Measurements from ENCODE around the gene GLRA1.
"Not testable (repeated sequence)": the region's sequence is repeated elsewhere in the genome, so short reads cannot be mapped to it uniquely, and the experiment has no call there.

The GLRA1 gene

DNA sequence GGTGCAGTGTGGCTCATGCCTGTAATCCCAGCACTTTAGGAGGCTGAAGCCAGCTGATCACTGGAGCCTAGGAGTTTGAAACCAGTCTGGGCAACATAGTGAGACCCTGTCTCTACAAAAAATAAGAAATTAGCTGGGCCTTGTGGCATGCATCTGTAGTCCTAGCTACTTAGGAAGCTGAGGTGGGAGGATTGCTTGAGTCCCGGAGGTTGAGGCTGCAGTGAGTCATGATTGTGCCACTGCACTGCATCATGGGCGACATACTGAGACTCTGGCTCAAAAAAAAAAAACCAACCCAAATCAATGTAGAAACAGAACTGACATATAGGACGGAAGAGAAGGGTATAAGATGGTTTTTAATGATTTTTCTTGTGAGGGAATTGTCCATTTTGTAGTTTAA lies 125.2 kb downstream of the GLRA1 start:
- no peak for DNase-seq (ENCODE audit: extremely low read depth, low read depth)
- TF ChIP-seq, protein P1, sequence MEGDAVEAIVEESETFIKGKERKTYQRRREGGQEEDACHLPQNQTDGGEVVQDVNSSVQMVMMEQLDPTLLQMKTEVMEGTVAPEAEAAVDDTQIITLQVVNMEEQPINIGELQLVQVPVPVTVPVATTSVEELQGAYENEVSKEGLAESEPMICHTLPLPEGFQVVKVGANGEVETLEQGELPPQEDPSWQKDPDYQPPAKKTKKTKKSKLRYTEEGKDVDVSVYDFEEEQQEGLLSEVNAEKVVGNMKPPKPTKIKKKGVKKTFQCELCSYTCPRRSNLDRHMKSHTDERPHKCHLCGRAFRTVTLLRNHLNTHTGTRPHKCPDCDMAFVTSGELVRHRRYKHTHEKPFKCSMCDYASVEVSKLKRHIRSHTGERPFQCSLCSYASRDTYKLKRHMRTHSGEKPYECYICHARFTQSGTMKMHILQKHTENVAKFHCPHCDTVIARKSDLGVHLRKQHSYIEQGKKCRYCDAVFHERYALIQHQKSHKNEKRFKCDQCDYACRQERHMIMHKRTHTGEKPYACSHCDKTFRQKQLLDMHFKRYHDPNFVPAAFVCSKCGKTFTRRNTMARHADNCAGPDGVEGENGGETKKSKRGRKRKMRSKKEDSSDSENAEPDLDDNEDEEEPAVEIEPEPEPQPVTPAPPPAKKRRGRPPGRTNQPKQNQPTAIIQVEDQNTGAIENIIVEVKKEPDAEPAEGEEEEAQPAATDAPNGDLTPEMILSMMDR (IDR thresholded peaks at IDR 0.05; ENCODE audit: low read depth, low read length): no peak

DNA sequence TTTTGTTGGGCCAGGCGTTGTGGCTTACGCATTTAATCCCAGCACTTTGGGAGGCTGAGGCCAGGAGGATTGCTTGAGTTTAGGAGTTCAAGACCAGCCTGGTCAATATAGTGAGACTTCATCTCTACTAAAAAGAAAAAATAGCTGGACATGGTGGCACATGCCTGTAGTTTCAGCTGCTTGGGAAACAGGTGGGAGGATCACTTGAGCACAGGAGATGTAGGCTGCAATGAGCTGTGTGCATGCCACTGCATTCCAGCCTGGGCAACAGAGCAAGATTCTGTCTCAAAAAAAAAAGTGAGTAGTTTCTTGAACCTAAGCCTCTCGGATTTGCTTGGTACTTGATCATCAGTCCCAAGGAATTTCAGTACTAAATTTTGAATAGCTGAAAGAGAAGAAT lies 126.0 kb downstream of the GLRA1 start:
- TF ChIP-seq, protein P1 (IDR thresholded peaks at IDR 0.05; ENCODE audit: low read depth, low read length): no peak
- no peak for DNase-seq (ENCODE audit: extremely low read depth, low read depth)

DNA sequence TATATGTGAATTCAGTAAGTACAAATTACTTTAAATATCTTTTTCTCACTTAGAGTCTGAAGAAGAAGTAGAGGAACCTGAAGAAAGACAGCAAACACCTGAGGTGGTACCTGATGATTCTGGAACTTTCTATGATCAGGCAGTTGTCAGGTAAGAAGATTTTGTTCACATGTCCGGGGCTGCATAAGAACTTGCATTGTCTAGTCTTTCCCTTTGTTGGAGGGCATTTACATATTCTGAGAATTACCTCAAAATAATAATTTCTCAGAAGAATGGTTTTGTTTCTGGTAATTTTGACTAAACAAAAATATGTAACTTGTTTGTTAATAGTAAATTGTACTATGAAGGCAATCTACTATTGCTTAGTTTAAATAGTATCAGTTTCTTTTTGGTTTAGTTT lies 129.2 kb downstream of the GLRA1 start:
- no peak for DNase-seq (ENCODE audit: extremely low read depth, low read depth)
- TF ChIP-seq, protein P1 (IDR thresholded peaks at IDR 0.05; ENCODE audit: low read depth, low read length): no peak

DNA sequence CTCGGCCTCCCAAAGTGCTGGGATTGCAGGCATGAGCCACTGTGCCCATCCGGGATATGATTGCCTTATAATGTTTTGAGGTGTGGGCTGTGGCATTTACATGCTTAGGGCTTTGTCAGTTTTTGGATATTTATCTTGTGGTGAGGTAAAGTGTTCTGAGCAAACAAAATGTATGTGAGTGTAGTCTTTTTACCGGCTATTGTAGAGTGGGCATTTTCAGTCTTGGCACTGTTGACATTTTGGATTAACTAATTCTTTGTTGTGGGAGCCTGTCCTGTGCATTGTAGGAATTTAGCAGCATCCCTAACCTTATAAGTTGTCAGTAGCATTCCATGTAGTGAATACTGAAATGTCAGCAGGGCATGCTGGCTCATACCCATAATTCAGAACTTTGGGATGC lies 131.3 kb downstream of the GLRA1 start:
- DNase-seq (ENCODE audit: extremely low read depth, low read depth): no peak
- TF ChIP-seq, protein P1 (IDR thresholded peaks at IDR 0.05; ENCODE audit: low read depth, low read length): no peak

DNA sequence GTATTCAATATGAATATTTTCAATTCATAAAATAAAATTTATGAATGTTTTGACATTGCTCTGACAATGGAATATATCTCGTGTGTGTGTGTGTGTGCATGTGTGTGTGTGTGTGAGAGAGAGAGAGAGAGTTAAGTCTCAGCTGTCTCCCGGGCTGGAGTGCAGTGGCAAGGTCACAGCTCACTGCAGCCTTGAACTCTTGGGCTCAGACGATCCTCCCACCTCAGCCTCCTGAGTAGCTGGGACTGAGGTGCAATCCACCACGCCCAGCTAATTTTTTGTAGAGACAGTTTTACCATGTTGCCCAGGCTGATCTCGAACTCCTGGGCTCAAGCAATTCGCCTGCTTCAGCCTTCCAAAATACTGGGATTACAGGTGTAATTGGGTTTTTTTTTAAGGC lies 136.8 kb downstream of the GLRA1 start:
- TF ChIP-seq, protein P1 (IDR thresholded peaks at IDR 0.05; ENCODE audit: low read depth, low read length): no peak
- DNase-seq (ENCODE audit: extremely low read depth, low read depth): no peak

DNA sequence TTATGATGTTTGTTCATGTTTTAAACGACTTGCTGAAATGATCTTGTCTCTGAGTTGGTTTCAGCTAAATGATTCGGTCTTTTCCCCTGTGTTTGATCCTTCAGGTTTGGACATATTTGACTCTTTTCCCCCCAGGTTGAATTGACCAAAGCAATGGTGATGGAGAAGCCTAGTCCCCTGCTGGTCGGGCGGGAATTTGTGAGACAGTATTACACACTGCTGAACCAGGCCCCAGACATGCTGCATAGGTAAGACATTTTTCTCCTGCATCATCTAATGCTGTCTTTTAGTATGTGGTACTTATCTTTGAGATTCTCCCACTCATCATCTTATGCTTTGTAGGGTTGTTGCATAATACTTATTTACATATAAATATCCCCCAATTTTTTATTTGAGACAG lies 138.2 kb downstream of the GLRA1 start:
- DNase-seq (ENCODE audit: extremely low read depth, low read depth): no peak
- TF ChIP-seq, protein P1 (IDR thresholded peaks at IDR 0.05; ENCODE audit: low read depth, low read length): no peak

DNA sequence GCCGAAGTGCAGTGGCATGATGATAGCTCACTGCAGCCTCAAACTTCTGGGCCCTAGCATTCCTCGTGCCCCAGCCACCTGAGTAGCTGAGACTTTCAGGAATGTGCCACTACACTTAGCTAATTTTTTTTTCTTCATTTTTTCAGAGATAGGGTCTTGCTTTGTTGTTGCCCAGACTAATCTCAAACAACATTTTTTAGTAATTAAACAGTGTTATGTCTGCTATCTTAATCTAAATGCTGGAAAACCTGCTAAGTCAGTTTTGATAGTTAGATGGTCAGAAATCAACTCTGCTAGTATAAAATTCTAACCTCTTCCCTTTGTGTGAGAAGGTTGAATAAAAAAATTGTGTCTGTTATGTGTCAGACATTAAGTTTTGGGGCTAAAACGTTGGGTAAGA lies 140.5 kb downstream of the GLRA1 start:
- no peak for DNase-seq (ENCODE audit: extremely low read depth, low read depth)
- TF ChIP-seq, protein P1 (IDR thresholded peaks at IDR 0.05; ENCODE audit: low read depth, low read length): no peak

DNA sequence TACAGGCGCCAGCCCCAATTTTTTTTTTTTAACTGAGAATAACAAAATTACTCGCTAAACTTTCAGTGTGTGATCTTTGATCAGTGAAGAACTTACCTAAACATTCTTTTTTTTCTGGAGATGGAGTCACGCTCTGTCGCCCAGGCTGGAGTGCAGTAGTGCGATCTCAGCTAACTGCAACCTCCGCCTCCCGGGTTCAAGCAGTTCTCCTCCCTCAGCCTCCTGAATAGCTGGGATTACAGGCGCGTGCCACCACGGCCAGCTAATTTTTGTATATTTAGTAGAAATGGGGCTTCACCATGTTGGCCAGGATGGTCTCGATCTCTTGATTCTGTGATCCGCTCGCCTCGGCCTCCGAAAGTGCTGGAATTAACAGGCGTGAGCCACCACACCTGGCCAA lies 141.0 kb downstream of the GLRA1 start:
- DNase-seq (ENCODE audit: extremely low read depth, low read depth): not testable (repeated sequence)

Data from AG09319 (cell line).